ENCODE measurements around the gene SEPTIN14.
"Not testable (repeated sequence)": the region's sequence is repeated elsewhere in the genome, so short reads cannot be mapped to it uniquely, and the experiment has no call there.

SEPTIN14 gene

GRCh38 chr7:55862652-55863051, at the start of gene SEPTIN14:
SEPTIN14 (minus strand) TSS chr7:55862752; CDS start chr7:55861996, 756 bp downstream.
- TF ChIP-seq ZBTB7A (IDR thresholded peaks at IDR 0.05; ENCODE audit: low read depth); FOXM1 (IDR thresholded peaks at IDR 0.05; ENCODE audit: borderline replicate concordance, low read depth); CEBPB (IDR thresholded peaks at IDR 0.05): not testable (repeated sequence)

- TF ChIP-seq EP300 (IDR thresholded peaks at IDR 0.05; ENCODE audit: borderline replicate concordance), result no peak
- no peak for TF ChIP-seq FOXM1 (IDR thresholded peaks at IDR 0.05; ENCODE audit: borderline replicate concordance, low read depth)
- TF ChIP-seq EGR1 (IDR thresholded peaks at IDR 0.05), result no peak
- TF ChIP-seq CREB1 (IDR thresholded peaks at IDR 0.05; ENCODE audit: low read depth), result no peak
- TF ChIP-seq YY1 (IDR thresholded peaks at IDR 0.05; ENCODE audit: low read depth), result no peak
- no peak for TF ChIP-seq CEBPB (IDR thresholded peaks at IDR 0.05)
- no peak for TF ChIP-seq USF1 (IDR thresholded peaks at IDR 0.05)
- no peak for TF ChIP-seq REST (IDR thresholded peaks at IDR 0.05; ENCODE audit: low read depth)
- no peak for TF ChIP-seq TAF1 (IDR thresholded peaks at IDR 0.05; ENCODE audit: low read depth)
- no peak for TF ChIP-seq TCF12 (IDR thresholded peaks at IDR 0.05; ENCODE audit: low read depth)
- TF ChIP-seq TEAD4 (IDR thresholded peaks at IDR 0.05), result no peak
- TF ChIP-seq RAD21 (IDR thresholded peaks at IDR 0.05; ENCODE audit: low read depth), result no peak
These were observed 41.6 kb upstream of the SEPTIN14 start for GRCh38 chr7:55903985-55904759.

DNA sequence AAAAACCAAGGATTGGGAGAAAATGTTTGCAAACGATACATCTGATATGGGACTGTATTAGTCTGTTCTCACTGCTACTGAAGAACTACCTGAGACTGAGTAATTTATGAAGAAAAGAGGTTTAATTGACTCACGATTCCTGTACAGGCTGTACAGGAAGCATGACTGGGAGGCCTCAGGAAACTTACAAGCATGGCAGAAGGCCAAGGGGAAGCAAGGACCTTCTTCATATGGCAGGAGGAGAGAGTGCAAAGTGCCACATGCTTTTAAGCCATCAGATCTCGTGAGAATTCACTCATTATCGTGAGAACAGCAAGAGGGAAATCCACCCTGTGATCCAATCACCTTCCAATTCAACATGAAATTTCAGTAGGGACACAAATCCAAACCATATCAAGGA, 35.7 kb upstream of the SEPTIN14 start:
- TF ChIP-seq CREB1 (IDR thresholded peaks at IDR 0.05; ENCODE audit: low read depth), result no peak
- TF ChIP-seq REST (IDR thresholded peaks at IDR 0.05; ENCODE audit: low read depth), result no peak
- TF ChIP-seq EP300 (IDR thresholded peaks at IDR 0.05; ENCODE audit: borderline replicate concordance), result no peak
- TF ChIP-seq TCF12 (IDR thresholded peaks at IDR 0.05; ENCODE audit: low read depth), result no peak
- TF ChIP-seq, protein P1, sequence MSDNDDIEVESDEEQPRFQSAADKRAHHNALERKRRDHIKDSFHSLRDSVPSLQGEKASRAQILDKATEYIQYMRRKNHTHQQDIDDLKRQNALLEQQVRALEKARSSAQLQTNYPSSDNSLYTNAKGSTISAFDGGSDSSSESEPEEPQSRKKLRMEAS (IDR thresholded peaks at IDR 0.05), result no peak
- TF ChIP-seq NFIC (IDR thresholded peaks at IDR 0.05), result no peak
- TF ChIP-seq ZBTB7A (IDR thresholded peaks at IDR 0.05; ENCODE audit: low read depth), result no peak
- no peak for TF ChIP-seq RAD21 (IDR thresholded peaks at IDR 0.05; ENCODE audit: low read depth)
- TF ChIP-seq FOXM1 (IDR thresholded peaks at IDR 0.05; ENCODE audit: borderline replicate concordance, low read depth), result no peak
- TF ChIP-seq USF1 (IDR thresholded peaks at IDR 0.05), result no peak
- TF ChIP-seq YY1 (IDR thresholded peaks at IDR 0.05; ENCODE audit: low read depth), result no peak
- no peak for TF ChIP-seq EGR1 (IDR thresholded peaks at IDR 0.05)
- no peak for TF ChIP-seq TAF1 (IDR thresholded peaks at IDR 0.05; ENCODE audit: low read depth)

DNA sequence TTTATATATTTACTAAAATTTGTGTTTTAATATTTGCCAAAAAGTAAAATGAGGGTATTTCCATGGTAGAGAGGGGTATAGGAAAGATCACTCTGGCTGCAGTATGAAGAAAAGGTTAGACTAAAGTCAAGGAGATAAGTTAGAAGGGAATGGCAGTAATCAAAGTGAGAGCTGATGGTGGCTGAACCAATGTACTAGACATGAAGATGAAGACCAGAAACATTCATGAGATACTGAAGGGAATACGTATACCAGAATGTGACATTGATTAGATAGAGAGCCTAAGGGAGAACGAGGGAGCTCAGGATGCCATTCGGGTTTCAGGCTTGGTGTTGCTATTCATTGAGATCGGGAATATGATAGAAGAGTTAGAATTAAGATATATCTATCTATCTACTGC, 32.5 kb upstream of the SEPTIN14 start:
- TF ChIP-seq USF1 (IDR thresholded peaks at IDR 0.05) (no peak), TEAD4 (IDR thresholded peaks at IDR 0.05) (no peak), EGR1 (IDR thresholded peaks at IDR 0.05) (no peak), TAF1 (IDR thresholded peaks at IDR 0.05; ENCODE audit: low read depth) (no peak), EP300 (IDR thresholded peaks at IDR 0.05; ENCODE audit: borderline replicate concordance) (no peak), CREB1 (IDR thresholded peaks at IDR 0.05; ENCODE audit: low read depth) (no peak), RAD21 (IDR thresholded peaks at IDR 0.05; ENCODE audit: low read depth) (no peak), ZBTB7A (IDR thresholded peaks at IDR 0.05; ENCODE audit: low read depth) (no peak), YY1 (IDR thresholded peaks at IDR 0.05; ENCODE audit: low read depth) (no peak)
- TF ChIP-seq, protein P1 (IDR thresholded peaks at IDR 0.05), result no peak

DNA sequence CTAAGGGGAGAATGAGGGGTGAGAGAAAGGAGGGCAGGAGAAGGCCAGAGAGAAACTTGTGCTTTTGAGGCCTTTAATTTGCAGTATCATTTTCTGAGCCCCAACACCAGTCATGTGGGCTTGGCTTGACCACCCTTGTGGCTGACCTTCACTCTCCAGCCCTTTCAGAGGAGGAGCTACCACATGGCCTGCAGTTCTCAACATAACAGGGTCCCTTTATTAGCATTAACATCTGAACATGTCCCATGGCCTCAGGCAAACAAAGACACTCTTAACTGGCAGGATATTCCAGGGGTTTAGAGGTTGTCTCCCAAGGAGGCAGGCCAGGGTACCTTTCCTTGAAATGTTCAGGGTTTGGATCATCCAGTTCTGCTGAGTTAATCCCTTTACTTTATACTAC, 31.4 kb upstream of the SEPTIN14 start:
- no peak for TF ChIP-seq CREB1 (IDR thresholded peaks at IDR 0.05; ENCODE audit: low read depth)
- TF ChIP-seq NFIC (IDR thresholded peaks at IDR 0.05), result no peak
- no peak for TF ChIP-seq ZBTB7A (IDR thresholded peaks at IDR 0.05; ENCODE audit: low read depth)
- TF ChIP-seq USF1 (IDR thresholded peaks at IDR 0.05), result no peak
- no peak for TF ChIP-seq CEBPB (IDR thresholded peaks at IDR 0.05)
- no peak for TF ChIP-seq YY1 (IDR thresholded peaks at IDR 0.05; ENCODE audit: low read depth)
- TF ChIP-seq RAD21 (IDR thresholded peaks at IDR 0.05; ENCODE audit: low read depth), result no peak
- TF ChIP-seq FOXM1 (IDR thresholded peaks at IDR 0.05; ENCODE audit: borderline replicate concordance, low read depth), result no peak
- no peak for TF ChIP-seq TEAD4 (IDR thresholded peaks at IDR 0.05)
- TF ChIP-seq EGR1 (IDR thresholded peaks at IDR 0.05), result no peak
- no peak for TF ChIP-seq TAF1 (IDR thresholded peaks at IDR 0.05; ENCODE audit: low read depth)
- no peak for TF ChIP-seq TCF12 (IDR thresholded peaks at IDR 0.05; ENCODE audit: low read depth)
- no peak for TF ChIP-seq REST (IDR thresholded peaks at IDR 0.05; ENCODE audit: low read depth)
- TF ChIP-seq EP300 (IDR thresholded peaks at IDR 0.05; ENCODE audit: borderline replicate concordance), result no peak
- TF ChIP-seq, protein P1 (IDR thresholded peaks at IDR 0.05), result no peak

Data from Ishikawa (cell line).